HuH-7.5 (cell line): ENCODE data around the gene TMEM255A.
A peak's percentile ranks its signal among the peaks of the same experiment; 100 is the strongest.

ENCODE experiments used
- DNase-seq: peaks from one replicate; pipeline ENCODE4 v3.0.0; 2011; ENCODE audit warnings: low spot score

TMEM255A gene

GRCh38 chrX:120264341-120264740 is 46.9 kb downstream of the TMEM255A start:
- DNase-seq = no peak

GRCh38 chrX:120262859-120263708 is 48.2 kb downstream of the TMEM255A start:
- DNase-seq = no peak

DNA sequence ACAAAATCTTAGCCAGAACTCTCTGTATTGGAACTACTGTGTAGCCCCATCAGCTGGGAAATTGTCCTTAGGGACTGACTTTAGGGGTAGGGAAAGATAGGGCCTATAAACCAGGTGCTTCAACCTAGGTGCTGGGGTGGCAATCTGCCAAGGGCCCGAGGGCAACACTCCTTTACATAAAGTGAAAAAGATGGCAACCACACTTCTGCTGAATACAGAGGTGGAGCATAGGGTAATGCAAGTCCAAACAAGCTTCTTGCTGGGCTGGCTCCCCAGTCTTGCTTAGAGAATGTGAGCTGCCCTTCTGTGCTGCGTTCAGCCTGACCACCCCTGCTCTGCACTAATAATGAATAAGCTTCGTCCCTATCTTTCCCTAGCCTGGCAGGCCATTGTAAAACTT is 50.9 kb downstream of the TMEM255A start:
- DNase-seq = no peak

- DNase-seq = no peak
Observed at GRCh38 chrX:120253784-120254183, 57.5 kb downstream of the TMEM255A start.

- DNase-seq = no peak
Observed at GRCh38 chrX:120251471-120252011, 59.7 kb downstream of the TMEM255A start.

GRCh38 chrX:120250522-120251271 is 60.6 kb downstream of the TMEM255A start, which contains the start of gene ZBTB33:
Gene ZBTB33, plus strand, starts transcription at chrX:120250812. Its CDS starts 2,604 bp downstream, at chrX:120253416.
- DNase-seq = peak; percentile 54

GRCh38 chrX:120244735-120245498 is 66.3 kb downstream of the TMEM255A start:
- DNase-seq = peak; percentile 27

GRCh38 chrX:120244395-120244734 is 66.9 kb downstream of the TMEM255A start:
- no peak for DNase-seq

GRCh38 chrX:120242813-120243212 is 68.4 kb downstream of the TMEM255A start:
- DNase-seq = no peak

GRCh38 chrX:120238933-120239332 is 72.3 kb downstream of the TMEM255A start:
- DNase-seq = no peak

DNA sequence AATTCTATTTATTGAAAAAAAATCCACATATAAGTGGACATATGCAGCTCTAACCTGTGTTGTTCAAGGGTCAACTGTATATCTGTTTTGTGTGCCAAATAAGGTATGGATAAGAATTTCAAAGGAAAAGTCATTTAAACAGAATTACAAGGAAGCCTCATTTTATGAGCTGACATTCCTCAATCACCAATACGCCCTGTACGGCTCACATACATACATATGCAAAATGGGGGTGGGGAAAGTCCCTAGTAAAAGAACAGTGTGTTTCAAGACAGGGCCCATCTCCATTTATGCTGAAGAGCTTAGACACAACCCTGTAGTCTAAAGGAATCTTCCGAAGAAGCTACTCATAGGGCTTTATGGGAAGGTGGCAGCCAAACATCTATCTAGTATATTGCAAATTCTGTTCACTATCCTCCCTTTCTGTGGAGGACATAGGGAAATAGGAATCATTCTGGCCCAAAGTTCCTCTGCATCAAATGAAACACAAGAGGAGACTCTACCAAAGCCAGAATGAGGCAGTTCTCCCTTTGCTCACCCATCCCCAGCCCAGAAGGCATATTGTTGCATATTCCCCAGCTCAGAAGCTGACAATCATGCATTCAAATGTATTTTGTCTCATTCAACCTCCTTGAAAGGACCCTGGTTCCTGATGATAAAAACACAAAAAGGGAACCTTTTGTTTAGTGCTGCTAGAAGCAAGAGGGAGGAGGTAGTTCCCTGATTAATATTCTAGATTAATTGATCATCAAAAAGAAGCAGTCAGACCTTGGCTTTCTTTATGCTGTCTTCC is 74.4 kb downstream of the TMEM255A start:
- DNase-seq = no peak

DNA sequence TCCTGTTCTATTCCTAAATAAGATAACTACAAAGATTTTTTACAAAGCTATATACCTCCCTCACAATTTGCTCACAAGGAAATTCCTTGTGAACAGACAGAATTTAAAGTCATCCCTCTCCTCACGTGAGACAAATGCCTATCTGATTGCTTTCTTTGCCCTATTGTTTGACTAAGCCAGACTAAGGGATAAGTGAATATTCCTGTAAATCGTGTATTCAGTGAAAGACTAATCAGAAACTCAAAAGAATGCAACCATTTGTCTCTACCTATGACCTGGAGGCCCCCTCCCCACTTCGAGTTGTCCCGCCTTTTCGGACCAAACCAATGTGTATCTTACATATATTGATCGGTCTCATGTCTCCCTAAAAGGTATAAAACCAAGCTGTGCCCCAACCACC is 76.0 kb downstream of the TMEM255A start:
- no peak for DNase-seq

DNA sequence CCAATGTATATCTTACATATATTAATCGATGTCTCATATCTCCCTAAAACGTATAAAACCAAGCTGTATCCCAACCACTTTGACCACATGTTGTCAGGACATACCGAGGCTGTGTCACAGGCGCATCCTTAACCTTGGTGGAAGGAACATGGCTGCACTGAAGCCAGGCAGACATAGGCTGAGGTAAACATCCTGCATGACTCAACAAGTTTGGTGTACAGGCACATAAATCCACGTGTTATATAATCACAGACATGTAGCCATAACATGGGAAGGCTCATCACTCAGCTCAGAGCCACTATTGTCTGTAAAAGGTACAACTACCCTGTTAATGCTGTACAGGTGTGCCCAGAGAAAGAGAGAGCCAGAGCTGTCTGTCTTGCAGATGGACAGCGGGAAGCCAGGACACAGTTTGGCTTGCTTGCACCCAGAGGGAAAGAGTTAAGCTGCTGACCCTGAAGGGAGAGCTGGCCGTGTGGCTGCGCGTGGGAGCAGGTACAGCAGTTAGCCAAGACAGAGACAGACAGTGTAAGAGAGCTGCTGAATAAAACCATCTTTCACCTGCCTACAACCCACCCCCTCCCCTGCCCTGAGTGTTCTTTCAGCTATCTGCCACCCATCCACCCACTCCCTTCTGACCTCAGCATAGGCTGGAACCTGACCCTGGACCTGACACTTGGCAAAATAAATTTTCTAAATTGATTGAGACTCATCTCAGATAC is 82.9 kb downstream of the TMEM255A start:
- no peak for DNase-seq

GRCh38 chrX:120224388-120224787 is 86.9 kb downstream of the TMEM255A start:
- DNase-seq = no peak

DNA sequence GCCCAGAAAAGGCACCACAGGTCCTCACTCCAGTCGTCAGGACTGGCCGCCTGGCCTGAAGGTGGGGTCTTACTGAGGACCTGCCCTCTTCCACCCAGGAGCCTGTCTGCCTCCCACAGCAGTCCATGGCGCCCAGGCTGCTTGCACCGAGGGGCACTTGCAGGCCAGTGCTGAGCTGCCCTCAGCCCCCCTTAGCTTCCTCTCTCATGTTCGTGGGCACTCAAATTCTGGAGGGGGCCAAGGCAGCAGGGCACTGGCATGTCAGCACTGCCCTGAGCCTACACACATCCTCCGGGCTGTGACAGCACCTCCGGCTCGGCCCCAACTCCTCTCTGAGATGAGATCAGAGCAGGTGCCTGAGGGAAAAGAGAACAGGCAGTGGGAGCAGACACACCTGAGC is 87.9 kb downstream of the TMEM255A start:
- no peak for DNase-seq

GRCh38 chrX:120213438-120214265 is 97.6 kb downstream of the TMEM255A start:
- DNase-seq = peak; percentile 34
